Subcutaneous adipose tissue (tissue), 4 donors: ENCODE results near the gene ARID3B. TPM values are rescaled to one million over a fixed set of nuclear protein-coding genes. Genes with fewer than 3 reads are reported as not detected.

Experiments
- total RNA-seq, 4 donors: library from RNA; depleted of rRNA; stranded (reverse); fragments of >200 nt; gene quantifications; one replicate each; pipeline ENCODE4 v1.1.0, GENCODE V29; 2016
- TF ChIP-seq, protein P1 (sequence below): fragments of 450-650 bp; IDR thresholded peaks from one replicate; pipeline ENCODE4 v1.5.1; 2016; ENCODE audit warnings: low read depth, mild to moderate bottlenecking, control low read depth, antibody characterized with exemption, moderate library complexity

ARID3B gene
- total RNA-seq, 4 donors from 2014 or later = 3.7 to 13.6 (median 8.0) TPM

DNA sequence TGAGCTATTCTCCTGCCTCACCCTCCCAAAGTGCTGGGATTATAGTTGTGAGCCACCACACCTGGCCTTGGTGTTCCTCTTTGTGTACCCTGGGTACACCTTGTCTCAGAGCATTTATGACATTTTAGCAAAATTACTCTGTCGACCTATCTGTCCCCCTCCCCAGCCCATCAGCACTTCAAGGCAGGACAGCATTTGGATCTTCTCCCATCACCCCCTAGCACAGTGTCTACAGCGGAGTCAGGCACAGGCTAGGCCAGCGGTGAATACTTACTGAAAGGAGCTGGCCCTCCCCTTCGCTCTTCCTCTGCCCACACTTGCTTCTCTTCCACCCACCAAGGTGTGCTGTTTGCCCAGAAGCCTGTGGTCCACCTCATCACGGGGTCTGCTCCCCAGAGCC is 54.3 kb downstream of the ARID3B start:
- TF ChIP-seq, protein P1, sequence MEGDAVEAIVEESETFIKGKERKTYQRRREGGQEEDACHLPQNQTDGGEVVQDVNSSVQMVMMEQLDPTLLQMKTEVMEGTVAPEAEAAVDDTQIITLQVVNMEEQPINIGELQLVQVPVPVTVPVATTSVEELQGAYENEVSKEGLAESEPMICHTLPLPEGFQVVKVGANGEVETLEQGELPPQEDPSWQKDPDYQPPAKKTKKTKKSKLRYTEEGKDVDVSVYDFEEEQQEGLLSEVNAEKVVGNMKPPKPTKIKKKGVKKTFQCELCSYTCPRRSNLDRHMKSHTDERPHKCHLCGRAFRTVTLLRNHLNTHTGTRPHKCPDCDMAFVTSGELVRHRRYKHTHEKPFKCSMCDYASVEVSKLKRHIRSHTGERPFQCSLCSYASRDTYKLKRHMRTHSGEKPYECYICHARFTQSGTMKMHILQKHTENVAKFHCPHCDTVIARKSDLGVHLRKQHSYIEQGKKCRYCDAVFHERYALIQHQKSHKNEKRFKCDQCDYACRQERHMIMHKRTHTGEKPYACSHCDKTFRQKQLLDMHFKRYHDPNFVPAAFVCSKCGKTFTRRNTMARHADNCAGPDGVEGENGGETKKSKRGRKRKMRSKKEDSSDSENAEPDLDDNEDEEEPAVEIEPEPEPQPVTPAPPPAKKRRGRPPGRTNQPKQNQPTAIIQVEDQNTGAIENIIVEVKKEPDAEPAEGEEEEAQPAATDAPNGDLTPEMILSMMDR = no peak

DNA sequence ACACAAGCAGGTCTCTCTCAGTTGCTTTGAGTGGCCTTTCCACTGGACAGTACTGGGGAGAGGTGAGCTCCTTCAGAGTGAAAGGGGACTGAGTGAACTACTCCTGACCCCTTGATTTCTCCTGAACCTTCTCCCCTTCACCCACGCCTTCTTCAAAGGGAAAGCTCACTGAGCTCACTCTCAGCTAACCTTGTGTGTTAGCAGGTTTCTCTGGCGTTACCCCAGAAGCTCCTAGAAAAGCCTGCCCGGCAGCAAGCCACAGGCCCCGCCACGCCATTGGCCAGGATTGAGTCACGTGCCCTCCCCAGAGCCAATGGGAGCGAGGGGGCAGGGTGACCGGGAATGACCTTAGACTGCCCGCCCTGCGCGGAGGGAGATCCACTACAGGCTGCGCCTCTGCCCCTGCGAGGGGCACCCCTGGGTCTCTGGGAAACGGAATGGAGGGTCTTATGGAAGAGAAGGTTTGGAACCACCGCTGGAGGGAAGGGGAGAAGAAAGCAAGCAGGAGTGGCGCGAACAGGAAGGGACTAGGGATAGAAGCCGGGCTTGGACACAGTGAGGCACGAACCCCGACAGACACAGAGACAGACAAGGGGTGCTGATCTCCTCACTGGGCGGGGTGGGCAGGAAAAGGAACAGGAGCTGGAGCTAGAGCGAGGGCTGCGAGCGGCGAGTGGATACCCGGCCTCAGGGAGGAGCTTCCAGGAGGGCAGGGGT is 57.3 kb downstream of the ARID3B start:
- TF ChIP-seq, protein P1 = no peak

DNA sequence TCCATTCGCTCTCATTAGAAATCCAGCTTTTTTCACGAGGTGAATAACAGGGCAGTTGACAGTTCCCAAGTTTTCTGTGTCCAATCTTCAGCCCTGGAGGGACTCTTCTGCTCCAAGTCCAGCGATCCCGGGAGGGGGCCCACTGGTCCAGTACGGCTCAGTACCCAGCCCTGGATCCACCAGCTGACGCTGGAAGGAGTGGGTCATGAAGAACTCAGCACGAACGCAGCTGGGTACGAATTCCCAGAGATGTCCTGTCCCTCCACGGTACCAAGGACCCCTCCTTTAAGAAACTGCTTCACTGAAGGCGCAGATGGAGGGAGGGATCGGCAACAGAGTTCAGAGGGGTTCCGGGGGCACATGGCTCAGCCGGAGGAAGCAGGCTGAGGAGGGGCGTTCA is 58.1 kb downstream of the ARID3B start:
- TF ChIP-seq, protein P1 = no peak

- TF ChIP-seq, protein P1 = no peak
Observed at GRCh38 chr15:74603026-74603788, 62.2 kb downstream of the ARID3B start.

- TF ChIP-seq, protein P1 = no peak
Observed at GRCh38 chr15:74603789-74604705, 63.0 kb downstream of the ARID3B start.

GRCh38 chr15:74604983-74605794 is 64.2 kb downstream of the ARID3B start:
- TF ChIP-seq, protein P1 = no peak
